Measurements from ENCODE around the gene CNOT11.
A peak's percentile ranks its signal among the peaks of the same experiment; 100 is the strongest.
"Not testable (repeated sequence)": the region's sequence is repeated elsewhere in the genome, so short reads cannot be mapped to it uniquely, and the experiment has no call there.

Gene CNOT11

GRCh38 chr2:101208830-101209229 is 43.9 kb upstream of the CNOT11 start:
- H3K4me3 ChIP-seq (ENCODE audit: low read depth, low read length, poor library complexity, severe bottlenecking) = no peak overlapping the region
- H3K27ac ChIP-seq (ENCODE audit: low read depth, low read length, poor library complexity, severe bottlenecking) = no peak overlapping the region
- no peak overlapping the region for H2AFZ ChIP-seq (ENCODE audit: low read length)
- no peaks in the 10 kb centered on the region for H3K9me2 ChIP-seq (ENCODE audit: low read depth, low read length)
- no peak overlapping the region for H3K9ac ChIP-seq (ENCODE audit: low read length)
- no peaks in the 10 kb centered on the region for H3F3A ChIP-seq (ENCODE audit: insufficient read depth, low read length)
- peaks cover 3% of the 10 kb centered on the region; the same call in 1 of the 2 replicates for H3K9me3 ChIP-seq (ENCODE audit: low read length)
- no peaks in the 10 kb centered on the region for H3K36me3 ChIP-seq (ENCODE audit: insufficient read depth, low read length)
- H3K27me3 ChIP-seq (ENCODE audit: insufficient read depth, low read length) = no peaks in the 10 kb centered on the region; the same call in 1 of the 2 replicates
- no peaks in the 10 kb centered on the region for H3K79me2 ChIP-seq (ENCODE audit: insufficient read depth, low read length)
- no peaks in the 10 kb centered on the region for H3K4me1 ChIP-seq (ENCODE audit: insufficient read depth, low read length, severe bottlenecking)
- no peak overlapping the region for H3K4me2 ChIP-seq (ENCODE audit: low read length)
- H4K20me1 ChIP-seq (ENCODE audit: insufficient read depth, low read length) = no peaks in the 10 kb centered on the region
- TF ChIP-seq EZH2 (IDR thresholded peaks at IDR 0.05; ENCODE audit: borderline replicate concordance, low read length) = no peak
- TF ChIP-seq, protein P1, sequence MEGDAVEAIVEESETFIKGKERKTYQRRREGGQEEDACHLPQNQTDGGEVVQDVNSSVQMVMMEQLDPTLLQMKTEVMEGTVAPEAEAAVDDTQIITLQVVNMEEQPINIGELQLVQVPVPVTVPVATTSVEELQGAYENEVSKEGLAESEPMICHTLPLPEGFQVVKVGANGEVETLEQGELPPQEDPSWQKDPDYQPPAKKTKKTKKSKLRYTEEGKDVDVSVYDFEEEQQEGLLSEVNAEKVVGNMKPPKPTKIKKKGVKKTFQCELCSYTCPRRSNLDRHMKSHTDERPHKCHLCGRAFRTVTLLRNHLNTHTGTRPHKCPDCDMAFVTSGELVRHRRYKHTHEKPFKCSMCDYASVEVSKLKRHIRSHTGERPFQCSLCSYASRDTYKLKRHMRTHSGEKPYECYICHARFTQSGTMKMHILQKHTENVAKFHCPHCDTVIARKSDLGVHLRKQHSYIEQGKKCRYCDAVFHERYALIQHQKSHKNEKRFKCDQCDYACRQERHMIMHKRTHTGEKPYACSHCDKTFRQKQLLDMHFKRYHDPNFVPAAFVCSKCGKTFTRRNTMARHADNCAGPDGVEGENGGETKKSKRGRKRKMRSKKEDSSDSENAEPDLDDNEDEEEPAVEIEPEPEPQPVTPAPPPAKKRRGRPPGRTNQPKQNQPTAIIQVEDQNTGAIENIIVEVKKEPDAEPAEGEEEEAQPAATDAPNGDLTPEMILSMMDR (IDR thresholded peaks at IDR 0.05; ENCODE audit: low read length) = no peak

DNA sequence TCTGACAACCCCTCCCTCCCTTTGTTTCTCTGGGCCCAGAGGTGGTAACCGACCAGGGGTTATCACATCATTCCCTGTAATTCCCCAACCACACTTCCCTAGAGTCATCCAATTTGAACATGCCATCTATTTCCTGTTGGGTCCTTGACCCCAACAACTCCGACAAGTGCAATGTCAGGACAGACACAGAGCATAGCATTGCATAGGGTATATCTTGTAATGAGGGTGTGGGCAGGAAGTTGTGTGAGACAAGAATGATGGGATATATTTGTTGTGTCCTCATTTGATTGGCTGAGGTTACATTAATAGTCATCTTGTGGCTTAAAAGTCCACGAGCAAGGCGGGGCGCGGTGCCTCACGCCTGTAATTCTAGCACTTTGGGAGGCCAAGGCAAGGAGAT is 33.4 kb upstream of the CNOT11 start:
- Histone ChIP-seq H3K4me2 (ENCODE audit: low read length) (no peak overlapping the region), H3K79me2 (ENCODE audit: insufficient read depth, low read length) (no peaks in the 10 kb centered on the region), H3K27ac (ENCODE audit: low read depth, low read length, poor library complexity, severe bottlenecking) (no peak overlapping the region), H3K27me3 (ENCODE audit: insufficient read depth, low read length) (no peaks in the 10 kb centered on the region), H3K4me1 (ENCODE audit: insufficient read depth, low read length, severe bottlenecking) (peaks cover 8% of the 10 kb centered on the region), H3K9me2 (ENCODE audit: low read depth, low read length) (no peaks in the 10 kb centered on the region), H3F3A (ENCODE audit: insufficient read depth, low read length) (no peaks in the 10 kb centered on the region), H4K20me1 (ENCODE audit: insufficient read depth, low read length) (no peaks in the 10 kb centered on the region), H3K9ac (ENCODE audit: low read length) (no peak overlapping the region), H2AFZ (ENCODE audit: low read length) (no peak overlapping the region), H3K9me3 (ENCODE audit: low read length) (no peaks in the 10 kb centered on the region), H3K4me3 (ENCODE audit: low read depth, low read length, poor library complexity, severe bottlenecking) (no peak overlapping the region), H3K36me3 (ENCODE audit: insufficient read depth, low read length) (no peaks in the 10 kb centered on the region)
- TF ChIP-seq, protein P1 (IDR thresholded peaks at IDR 0.05; ENCODE audit: low read length) = no peak
- no peak for TF ChIP-seq EZH2 (IDR thresholded peaks at IDR 0.05; ENCODE audit: borderline replicate concordance, low read length)

DNA sequence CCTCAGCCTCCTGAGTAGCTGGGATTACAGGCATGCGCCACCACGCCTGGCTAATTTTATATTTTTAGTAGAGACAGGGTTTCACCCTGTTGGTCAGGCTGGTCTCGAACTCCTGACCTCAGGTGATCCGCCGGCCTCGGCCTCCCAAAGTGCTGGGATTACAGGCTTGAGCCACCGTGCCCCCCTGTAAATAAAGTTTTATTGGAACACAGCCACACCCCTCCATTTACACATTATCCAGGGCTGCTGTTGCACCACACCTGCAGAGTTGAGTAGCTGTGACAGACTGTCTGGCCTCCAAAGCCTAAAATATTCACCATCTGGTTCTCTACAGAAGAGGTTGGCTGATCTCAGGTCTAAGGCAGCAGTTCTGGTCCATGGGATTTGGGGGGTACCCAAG is 32.6 kb upstream of the CNOT11 start:
- not testable (repeated sequence) for H3K79me2 ChIP-seq (ENCODE audit: insufficient read depth, low read length); H2AFZ ChIP-seq (ENCODE audit: low read length); H3K36me3 ChIP-seq (ENCODE audit: insufficient read depth, low read length); H3K27me3 ChIP-seq (ENCODE audit: insufficient read depth, low read length); H3F3A ChIP-seq (ENCODE audit: insufficient read depth, low read length); H3K4me3 ChIP-seq (ENCODE audit: low read depth, low read length, poor library complexity, severe bottlenecking); H3K4me2 ChIP-seq (ENCODE audit: low read length); H3K9me2 ChIP-seq (ENCODE audit: low read depth, low read length); H3K27ac ChIP-seq (ENCODE audit: low read depth, low read length, poor library complexity, severe bottlenecking); H4K20me1 ChIP-seq (ENCODE audit: insufficient read depth, low read length); H3K9ac ChIP-seq (ENCODE audit: low read length); H3K9me3 ChIP-seq (ENCODE audit: low read length)
- peaks cover 10% of the 10 kb centered on the region for H3K4me1 ChIP-seq (ENCODE audit: insufficient read depth, low read length, severe bottlenecking)

- Histone ChIP-seq H3K79me2 (ENCODE audit: insufficient read depth, low read length) (no peaks in the 10 kb centered on the region), H2AFZ (ENCODE audit: low read length) (no peak overlapping the region), H3F3A (ENCODE audit: insufficient read depth, low read length) (no peaks in the 10 kb centered on the region), H3K4me2 (ENCODE audit: low read length) (peak overlapping the region; percentile 13; the same call in 1 of the 2 replicates), H3K36me3 (ENCODE audit: insufficient read depth, low read length) (no peaks in the 10 kb centered on the region; the same call in 1 of the 2 replicates), H3K9me2 (ENCODE audit: low read depth, low read length) (no peaks in the 10 kb centered on the region), H4K20me1 (ENCODE audit: insufficient read depth, low read length) (no peaks in the 10 kb centered on the region), H3K4me1 (ENCODE audit: insufficient read depth, low read length, severe bottlenecking) (peaks cover 10% of the 10 kb centered on the region), H3K4me3 (ENCODE audit: low read depth, low read length, poor library complexity, severe bottlenecking) (no peak overlapping the region), H3K27ac (ENCODE audit: low read depth, low read length, poor library complexity, severe bottlenecking) (peak overlapping the region; percentile 27), H3K9me3 (ENCODE audit: low read length) (no peaks in the 10 kb centered on the region), H3K9ac (ENCODE audit: low read length) (no peak overlapping the region), H3K27me3 (ENCODE audit: insufficient read depth, low read length) (no peaks in the 10 kb centered on the region)
- TF ChIP-seq, protein P1 (IDR thresholded peaks at IDR 0.05; ENCODE audit: low read length) = no peak
- TF ChIP-seq EZH2 (IDR thresholded peaks at IDR 0.05; ENCODE audit: borderline replicate concordance, low read length) = no peak
These were observed 28.9 kb upstream of the CNOT11 start for GRCh38 chr2:101223814-101224231.
